Measurements from ENCODE around the gene G6PC1. TPM values are rescaled to one million over a fixed set of nuclear protein-coding genes. Genes with fewer than 3 reads are reported as not detected.
"Not testable (repeated sequence)": the region's sequence is repeated elsewhere in the genome, so short reads cannot be mapped to it uniquely, and the experiment has no call there.

G6PC1 gene
- polyA plus RNA-seq, 1 experiment: not detected

- CTCF ChIA-PET: interaction anchor here (0.7 to 1.0 kb wide), 2 partner anchors 20 to 564 kb away, joined by 3 to 4 read pairs; no protein-coding TSS in a partner anchor
Observed at GRCh38 chr17:42908872-42909700, 8.5 kb downstream of the G6PC1 start.

GRCh38 chr17:42913522-42913921, 12.9 kb downstream of the G6PC1 start:
- no peak for DNase-seq (ENCODE audit: low read depth, low spot score)
- H3K27ac ChIP-seq (ENCODE audit: low read depth, low read length): no peak overlapping the region
- CTCF ChIA-PET: interaction anchor here (0.7 to 1.5 kb wide), 2 partner anchors 70 to 304 kb away, joined by 4 read pairs; partner anchors contain the start of genes AOC2 and TUBG1
- POLR2A ChIA-PET: interaction anchor here (0.6 kb wide), 1 partner anchor 11 kb away, joined by 3 read pairs; no protein-coding TSS in a partner anchor
- no peaks in the 10 kb centered on the region for H3K9me3 ChIP-seq (ENCODE audit: control insufficient read depth, insufficient read depth, low read length)
- no peak for TF ChIP-seq CTCF (IDR thresholded peaks at IDR 0.05; ENCODE audit: low read depth, low read length)
- no peak overlapping the region for H3K4me3 ChIP-seq (ENCODE audit: low read depth, low read length)
- peaks cover 8% of the 10 kb centered on the region for H3K27me3 ChIP-seq (ENCODE audit: control insufficient read depth, insufficient read depth, low read length)

More at GRCh38 chr17:42908872-42909700, 8.5 kb downstream of the G6PC1 start:
- POLR2A ChIA-PET: interaction anchor here (0.6 to 0.9 kb wide), 3 partner anchors 61 to 197 kb away, joined by 3 to 5 read pairs (median 3); partner anchors contain the start of gene RPL27
- H3K4me3 ChIP-seq (ENCODE audit: low read depth, low read length): no peak overlapping the region
- no peak for TF ChIP-seq CTCF (IDR thresholded peaks at IDR 0.05; ENCODE audit: low read depth, low read length)
- H3K27ac ChIP-seq (ENCODE audit: low read depth, low read length): no peak overlapping the region
- H3K9me3 ChIP-seq (ENCODE audit: control insufficient read depth, insufficient read depth, low read length): no peaks in the 10 kb centered on the region
- DNase-seq (ENCODE audit: low read depth, low spot score): peak; percentile 6
- peaks cover 29% of the 10 kb centered on the region for H3K27me3 ChIP-seq (ENCODE audit: control insufficient read depth, insufficient read depth, low read length)

- POLR2A ChIA-PET: interaction anchor here (0.6 kb wide), 1 partner anchor 11 kb away, joined by 3 read pairs; no protein-coding TSS in a partner anchor
- Histone ChIP-seq H3K4me3 (ENCODE audit: low read depth, low read length) (no peak overlapping the region), H3K27ac (ENCODE audit: low read depth, low read length) (no peak overlapping the region), H3K9me3 (ENCODE audit: control insufficient read depth, insufficient read depth, low read length) (no peaks in the 10 kb centered on the region), H3K27me3 (ENCODE audit: control insufficient read depth, insufficient read depth, low read length) (peaks cover 8% of the 10 kb centered on the region)
- DNase-seq (ENCODE audit: low read depth, low spot score): no peak
- CTCF ChIA-PET: interaction anchor here (0.7 to 1.5 kb wide), 2 partner anchors 70 to 304 kb away, joined by 4 read pairs; partner anchors contain the start of genes AOC2 and TUBG1
- TF ChIP-seq CTCF (IDR thresholded peaks at IDR 0.05; ENCODE audit: low read depth, low read length): no peak
Observed at GRCh38 chr17:42913981-42914617, 13.5 kb downstream of the G6PC1 start.

GRCh38 chr17:42915288-42915687, 14.7 kb downstream of the G6PC1 start:
- DNase-seq (ENCODE audit: low read depth, low spot score); CTCF ChIA-PET; H3K27ac ChIP-seq (ENCODE audit: low read depth, low read length); H3K9me3 ChIP-seq (ENCODE audit: control insufficient read depth, insufficient read depth, low read length); POLR2A ChIA-PET; H3K4me3 ChIP-seq (ENCODE audit: low read depth, low read length): not testable (repeated sequence)
- H3K27me3 ChIP-seq (ENCODE audit: control insufficient read depth, insufficient read depth, low read length): peaks cover 14% of the 10 kb centered on the region

- H3K27ac ChIP-seq (ENCODE audit: low read depth, low read length); POLR2A ChIA-PET; H3K4me3 ChIP-seq (ENCODE audit: low read depth, low read length); H3K9me3 ChIP-seq (ENCODE audit: control insufficient read depth, insufficient read depth, low read length); DNase-seq (ENCODE audit: low read depth, low spot score); CTCF ChIA-PET: not testable (repeated sequence)
- H3K27me3 ChIP-seq (ENCODE audit: control insufficient read depth, insufficient read depth, low read length): peaks cover 12% of the 10 kb centered on the region
Observed at GRCh38 chr17:42916388-42917235, 16.0 kb downstream of the G6PC1 start.
